ENCODE data around the gene SRCAP.
"Not testable (repeated sequence)": the region's sequence is repeated elsewhere in the genome, so short reads cannot be mapped to it uniquely, and the experiment has no call there.

The SRCAP gene

DNA sequence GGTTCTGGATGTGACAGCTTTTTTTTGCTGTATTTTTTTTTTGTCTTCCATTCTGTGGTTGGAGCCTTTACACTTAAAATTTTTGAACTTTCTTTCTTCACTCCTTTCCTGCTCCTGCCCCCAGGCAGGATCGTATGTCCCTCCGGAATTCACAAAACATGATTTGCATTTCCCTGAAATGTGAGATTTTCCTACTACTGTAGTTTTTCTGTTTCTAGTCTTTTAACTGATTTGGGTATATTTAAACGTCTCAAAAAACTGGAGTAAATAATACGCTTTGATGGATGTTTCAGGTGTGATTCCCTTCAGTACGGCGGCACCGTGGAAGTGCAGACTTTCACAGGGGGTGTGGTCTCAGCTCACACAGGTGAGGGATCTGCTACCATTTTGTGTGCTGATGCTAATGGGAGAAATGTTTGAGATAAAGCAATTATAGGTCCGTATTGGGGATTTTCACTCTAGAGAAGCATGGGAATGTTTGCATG is 686 bp downstream of the SRCAP start:
- no peak for DNase-seq

DNA sequence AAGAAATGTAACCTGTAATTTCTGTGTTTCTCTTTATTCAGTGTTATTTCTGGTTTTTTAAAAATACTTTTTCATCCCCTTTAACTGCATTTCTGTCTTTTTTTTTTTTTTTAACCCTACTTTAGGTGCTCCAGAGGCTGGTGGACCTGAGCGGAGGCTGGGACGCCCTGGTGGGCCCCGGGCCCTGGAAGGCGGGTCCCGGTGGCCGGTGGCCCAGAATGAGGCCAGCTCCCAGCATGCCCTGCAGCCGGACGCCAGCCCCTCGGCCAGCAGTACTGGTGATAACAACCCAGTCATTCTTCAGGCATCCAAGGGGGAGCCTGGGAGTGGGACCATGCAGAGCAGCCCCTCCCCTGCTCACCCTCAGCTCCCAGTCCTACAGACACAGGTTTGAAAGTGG is 1.5 kb downstream of the SRCAP start:
- no peak for DNase-seq

DNA sequence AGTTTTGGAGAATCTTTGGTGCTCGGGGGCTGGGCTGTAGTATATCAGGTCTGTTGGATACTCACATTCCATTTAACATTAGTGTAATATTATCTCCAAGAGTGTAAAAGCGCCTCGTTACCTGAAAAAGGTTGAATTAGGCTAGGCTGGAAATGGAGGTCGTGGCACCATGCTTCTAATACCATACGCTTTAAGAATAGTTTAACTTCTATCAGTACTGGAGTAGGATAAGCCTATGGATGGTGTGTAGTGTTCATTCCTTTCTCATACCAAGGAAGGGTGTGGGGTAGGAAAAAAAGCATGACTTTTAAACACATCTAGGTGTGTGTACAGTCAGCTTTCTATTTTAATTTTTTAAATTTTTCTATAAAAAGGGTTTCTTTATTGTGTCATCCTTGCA is 2.0 kb downstream of the SRCAP start:
- no peak for DNase-seq

DNA sequence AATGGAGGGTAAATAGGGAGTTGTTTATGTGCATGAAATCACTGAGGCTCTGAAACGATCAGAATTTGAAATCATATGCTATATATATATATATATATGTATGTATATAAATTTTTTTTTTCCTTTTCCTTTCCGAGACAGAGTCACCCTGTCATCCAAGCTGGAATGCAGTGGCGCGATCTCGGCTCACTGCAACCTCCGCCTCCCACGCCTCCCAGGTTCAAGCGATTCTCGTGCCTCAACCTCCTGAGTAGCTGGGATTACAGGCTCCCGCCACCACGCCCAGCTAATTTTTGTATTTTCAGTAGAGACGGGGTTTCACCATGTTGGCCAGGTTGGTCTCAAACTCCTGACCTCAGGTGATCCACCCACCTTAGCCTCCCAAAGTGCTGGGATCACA is 4.1 kb downstream of the SRCAP start:
- DNase-seq, result not testable (repeated sequence)

DNA sequence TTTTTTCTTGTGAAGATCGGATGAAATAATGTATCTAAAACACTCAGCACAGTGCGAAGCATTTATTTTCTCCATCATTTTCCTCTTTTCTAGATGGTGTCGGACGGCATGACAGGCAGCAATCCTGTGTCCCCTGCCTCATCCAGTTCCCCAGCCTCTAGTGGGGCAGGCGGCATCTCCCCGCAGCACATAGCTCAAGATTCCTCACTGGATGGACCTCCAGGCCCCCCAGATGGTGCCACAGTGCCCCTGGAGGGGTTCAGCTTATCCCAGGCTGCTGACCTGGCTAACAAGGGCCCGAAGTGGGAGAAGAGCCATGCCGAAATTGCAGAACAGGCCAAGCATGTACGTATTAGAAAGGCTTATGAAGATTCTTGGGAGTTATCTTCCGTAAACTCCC is 5.0 kb downstream of the SRCAP start:
- no peak for DNase-seq

DNA sequence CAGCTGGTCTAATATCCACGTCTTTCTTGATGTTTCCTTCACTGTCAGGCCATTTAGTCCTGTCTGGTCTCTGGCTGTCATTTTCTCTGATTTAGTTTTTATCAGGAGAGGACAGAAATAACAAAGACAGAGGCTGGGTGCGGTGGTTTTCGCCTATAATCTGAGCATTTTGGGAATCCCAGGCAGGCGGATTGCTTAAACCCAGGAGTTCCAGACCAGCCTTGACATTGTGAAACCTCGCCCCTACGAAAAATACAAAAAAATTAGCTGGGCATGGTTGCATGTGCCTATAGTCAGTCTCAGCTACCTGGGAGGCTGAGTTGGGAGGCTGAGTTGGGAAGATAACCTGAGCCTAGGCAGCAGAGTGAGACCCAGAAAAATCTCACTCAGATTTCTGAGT is 7.1 kb downstream of the SRCAP start:
- no peak for DNase-seq

DNA sequence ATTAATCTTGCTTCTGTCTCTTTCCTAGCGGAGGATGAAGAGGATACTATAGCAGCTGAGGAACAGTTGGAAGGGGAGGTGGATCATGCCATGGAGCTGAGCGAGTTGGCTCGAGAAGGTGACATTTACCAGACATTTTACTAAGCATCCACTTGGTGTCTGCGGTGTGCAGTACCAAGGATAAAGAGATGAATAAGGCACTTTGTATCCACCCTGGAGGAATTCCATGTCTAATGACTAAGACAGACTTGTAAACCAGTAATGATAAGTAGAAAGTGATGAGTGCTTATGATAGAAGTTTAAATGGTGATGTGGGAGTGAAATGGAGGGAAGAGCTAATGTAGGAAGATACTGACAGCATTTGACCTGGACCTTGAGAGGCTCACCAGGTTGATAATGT is 12.0 kb downstream of the SRCAP start:
- DNase-seq, result no peak

DNA sequence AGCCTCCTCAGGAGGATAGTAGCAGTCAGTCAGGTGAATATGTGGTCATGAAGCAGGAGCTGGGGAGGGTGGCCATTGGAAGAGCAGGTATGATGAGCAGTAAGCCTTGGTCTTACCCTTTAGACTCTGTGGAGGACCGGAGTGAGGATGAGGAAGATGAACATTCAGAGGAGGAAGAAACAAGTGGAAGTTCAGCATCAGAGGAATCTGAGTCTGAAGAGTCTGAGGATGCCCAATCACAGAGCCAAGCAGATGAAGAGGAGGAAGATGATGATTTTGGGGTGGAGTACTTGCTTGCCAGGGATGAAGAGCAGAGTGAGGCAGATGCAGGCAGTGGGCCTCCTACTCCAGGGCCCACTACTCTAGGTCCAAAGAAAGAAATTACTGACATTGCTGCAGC is 12.7 kb downstream of the SRCAP start:
- DNase-seq, result no peak

DNA sequence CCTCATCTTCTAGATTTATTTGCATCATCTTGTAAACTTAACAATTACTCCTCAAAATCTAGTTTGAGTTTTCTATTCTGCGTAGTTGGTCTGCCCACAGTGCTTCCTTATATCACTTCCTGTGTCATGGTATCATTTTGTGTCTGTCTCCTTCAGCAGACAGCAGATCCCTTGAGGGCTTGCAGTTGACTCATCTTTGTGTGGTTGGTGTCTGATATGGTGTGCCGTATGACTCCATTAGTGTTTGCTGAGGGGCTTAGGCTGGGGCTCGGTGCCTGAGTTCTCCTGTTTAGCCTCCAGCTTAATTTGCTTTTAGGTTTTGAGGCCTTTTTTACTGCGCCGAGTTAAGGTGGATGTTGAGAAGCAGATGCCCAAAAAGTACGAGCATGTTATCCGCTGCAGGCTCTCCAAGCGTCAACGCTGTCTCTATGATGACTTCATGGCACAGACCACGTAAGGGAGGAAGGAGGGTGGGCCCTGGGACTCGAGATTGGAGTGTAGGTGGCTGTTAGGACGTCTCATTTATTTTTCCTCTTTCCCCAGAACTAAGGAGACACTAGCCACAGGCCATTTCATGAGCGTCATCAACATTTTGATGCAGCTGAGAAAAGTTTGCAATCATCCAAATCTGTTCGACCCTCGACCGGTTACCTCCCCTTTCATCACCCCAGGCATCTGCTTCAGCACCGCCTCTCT is 16.9 kb downstream of the SRCAP start:
- no peak for DNase-seq

DNA sequence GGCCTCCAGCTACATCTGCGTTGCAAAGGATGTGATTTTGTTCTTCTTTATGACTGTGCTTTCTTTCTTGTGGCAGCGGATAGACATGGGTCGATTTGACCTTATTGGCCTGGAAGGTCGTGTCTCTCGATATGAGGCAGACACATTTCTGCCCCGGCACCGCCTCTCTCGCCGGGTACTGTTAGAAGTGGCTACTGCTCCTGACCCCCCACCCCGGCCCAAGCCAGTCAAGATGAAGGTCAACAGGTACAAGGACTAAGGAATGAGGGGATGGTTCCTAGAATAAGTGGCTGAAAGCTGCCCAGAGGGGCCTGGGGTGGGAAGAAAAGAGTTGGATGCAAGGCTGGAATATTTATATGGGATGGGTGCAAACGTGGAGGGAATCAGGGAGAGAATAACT is 21.1 kb downstream of the SRCAP start:
- DNase-seq, result no peak

DNA sequence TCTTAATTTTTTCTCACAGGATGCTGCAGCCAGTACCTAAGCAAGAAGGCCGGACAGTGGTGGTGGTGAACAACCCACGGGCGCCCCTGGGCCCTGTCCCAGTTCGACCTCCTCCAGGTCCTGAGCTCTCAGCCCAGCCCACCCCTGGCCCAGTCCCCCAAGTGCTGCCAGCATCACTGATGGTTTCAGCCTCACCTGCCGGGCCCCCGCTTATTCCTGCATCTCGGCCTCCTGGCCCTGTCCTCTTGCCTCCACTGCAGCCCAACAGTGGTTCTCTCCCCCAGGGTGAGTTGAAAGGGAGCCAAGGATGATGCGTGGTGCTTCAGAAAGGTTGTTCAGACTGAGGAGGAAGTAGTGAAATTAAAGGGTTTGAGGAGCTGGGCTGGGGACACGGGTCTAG is 21.7 kb downstream of the SRCAP start:
- no peak for DNase-seq

DNA sequence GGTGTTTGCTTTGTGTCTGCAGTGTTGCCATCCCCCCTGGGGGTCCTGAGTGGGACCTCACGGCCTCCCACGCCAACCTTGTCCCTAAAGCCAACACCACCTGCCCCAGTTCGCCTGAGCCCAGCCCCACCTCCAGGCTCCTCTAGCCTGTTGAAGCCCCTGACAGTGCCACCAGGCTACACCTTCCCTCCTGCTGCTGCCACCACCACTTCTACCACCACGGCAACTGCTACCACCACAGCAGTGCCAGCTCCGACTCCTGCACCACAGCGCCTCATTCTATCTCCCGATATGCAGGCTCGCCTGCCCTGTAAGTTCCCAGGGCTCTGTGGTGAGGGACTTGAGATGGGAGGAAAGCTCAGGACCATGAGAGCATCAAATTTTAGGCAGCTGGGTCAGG is 22.2 kb downstream of the SRCAP start:
- no peak for DNase-seq

DNA sequence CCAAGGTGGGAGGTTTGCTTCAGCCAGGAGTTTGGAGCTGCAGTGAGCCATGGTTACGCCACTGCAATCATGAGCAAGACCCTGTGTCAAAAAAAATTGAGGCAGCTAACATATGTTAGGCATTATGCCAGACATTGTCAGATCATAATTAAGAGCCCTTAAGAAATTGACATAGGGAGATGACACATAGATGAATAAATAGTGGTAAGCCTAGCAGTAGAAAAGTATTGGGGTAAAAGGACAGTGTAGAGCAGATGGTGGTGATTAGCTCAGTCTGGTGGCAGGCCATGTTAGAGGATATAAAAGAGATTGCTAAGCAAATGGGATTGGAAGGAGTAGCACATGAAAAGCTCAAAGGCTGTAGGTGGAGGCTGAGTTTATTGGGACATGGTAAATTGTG is 22.6 kb downstream of the SRCAP start:
- DNase-seq, result no peak

DNA sequence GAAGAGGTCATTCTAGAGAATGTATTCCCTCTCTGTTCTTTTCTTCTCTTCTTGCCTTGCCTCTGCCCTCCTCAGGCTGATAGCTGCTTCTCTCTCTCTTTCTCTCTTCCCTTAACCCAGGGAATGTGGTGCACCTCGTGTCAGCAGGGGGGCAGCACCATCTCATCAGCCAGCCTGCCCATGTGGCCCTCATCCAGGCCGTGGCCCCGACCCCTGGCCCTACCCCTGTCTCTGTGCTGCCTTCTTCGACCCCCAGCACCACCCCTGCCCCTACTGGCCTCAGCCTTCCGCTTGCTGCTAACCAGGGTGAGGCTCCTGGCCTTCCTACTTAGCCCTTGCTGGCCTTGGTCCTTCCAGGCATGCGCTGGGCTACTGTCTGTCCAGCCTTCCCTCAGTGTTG is 23.5 kb downstream of the SRCAP start:
- no peak for DNase-seq

DNA sequence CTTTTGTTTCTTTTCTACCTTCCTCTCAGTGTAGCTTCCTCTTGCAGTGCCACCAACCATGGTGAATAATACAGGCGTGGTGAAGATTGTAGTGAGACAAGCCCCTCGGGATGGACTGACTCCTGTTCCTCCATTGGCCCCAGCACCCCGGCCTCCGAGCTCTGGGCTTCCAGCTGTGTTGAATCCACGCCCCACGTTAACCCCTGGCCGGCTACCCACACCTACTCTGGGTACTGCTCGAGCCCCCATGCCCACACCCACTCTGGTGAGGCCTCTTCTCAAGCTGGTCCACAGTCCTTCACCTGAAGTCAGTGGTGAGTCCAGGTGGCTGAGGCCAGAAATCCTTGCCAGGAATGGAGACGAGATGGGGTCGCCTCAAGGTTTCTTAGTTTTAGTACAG is 23.9 kb downstream of the SRCAP start:
- no peak for DNase-seq

DNA sequence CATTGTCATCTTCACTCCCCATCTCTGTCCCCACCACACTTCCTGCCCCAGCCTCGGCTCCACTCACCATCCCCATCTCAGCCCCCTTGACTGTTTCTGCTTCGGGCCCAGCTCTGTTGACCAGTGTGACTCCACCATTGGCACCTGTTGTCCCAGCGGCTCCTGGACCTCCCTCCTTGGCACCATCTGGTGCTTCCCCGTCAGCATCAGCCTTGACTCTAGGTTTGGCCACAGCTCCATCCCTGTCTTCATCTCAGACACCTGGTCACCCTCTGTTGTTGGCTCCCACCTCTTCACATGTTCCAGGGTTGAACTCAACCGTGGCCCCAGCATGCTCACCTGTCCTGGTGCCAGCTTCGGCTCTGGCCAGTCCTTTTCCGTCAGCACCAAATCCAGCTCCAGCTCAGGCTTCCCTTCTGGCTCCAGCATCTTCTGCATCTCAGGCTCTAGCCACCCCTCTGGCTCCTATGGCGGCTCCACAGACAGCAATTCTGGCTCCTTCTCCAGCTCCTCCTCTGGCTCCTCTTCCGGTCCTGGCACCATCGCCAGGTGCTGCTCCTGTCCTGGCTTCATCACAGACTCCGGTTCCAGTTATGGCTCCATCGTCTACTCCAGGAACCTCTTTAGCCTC is 24.9 kb downstream of the SRCAP start:
- DNase-seq, result no peak

DNA sequence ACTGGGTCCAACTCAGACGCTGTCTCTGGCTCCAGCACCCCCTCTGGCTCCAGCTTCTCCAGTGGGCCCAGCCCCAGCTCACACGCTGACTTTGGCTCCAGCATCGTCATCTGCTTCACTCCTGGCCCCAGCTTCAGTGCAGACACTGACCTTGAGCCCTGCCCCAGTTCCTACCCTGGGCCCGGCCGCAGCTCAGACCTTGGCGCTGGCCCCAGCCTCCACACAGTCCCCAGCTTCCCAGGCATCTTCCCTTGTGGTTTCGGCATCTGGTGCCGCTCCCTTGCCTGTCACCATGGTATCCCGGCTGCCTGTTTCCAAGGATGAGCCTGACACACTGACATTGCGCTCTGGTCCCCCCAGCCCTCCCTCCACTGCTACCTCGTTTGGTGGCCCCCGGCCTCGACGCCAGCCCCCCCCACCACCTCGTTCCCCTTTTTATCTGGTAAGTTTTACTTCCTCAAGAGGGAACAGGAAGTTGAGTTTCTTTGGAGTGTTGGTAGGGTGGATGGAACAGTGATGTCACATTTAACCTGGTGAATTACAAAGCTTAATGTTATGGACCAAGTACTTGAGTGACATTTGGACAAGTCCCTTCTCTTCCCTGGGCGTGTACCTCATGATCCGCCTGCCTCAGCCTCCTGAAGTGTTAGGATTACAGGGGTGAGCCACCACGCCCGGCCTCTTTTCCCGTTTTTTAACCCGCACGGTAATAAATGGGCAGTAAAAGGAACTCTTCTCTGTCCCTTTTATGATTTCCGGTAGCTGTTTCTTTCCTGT is 25.9 kb downstream of the SRCAP start:
- DNase-seq, result no peak

DNA sequence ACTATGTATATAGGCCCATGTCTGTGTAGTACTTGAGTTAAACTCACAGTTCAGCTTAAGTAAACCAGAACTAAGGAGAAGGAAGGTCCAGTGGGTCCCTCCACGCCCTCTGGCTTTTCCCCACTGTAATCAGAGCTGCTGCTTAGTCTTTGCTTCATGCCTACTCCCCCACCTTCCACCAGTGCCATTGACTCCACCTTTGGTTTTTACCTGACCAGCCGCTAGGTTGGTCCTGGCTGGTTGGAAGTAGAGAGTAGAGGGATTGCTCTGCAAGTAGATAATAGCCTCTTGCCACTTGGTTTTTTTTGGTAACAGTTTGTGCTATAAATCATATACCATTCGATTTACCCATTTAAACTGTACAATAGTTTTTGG is 26.4 kb downstream of the SRCAP start:
- DNase-seq, result no peak

DNA sequence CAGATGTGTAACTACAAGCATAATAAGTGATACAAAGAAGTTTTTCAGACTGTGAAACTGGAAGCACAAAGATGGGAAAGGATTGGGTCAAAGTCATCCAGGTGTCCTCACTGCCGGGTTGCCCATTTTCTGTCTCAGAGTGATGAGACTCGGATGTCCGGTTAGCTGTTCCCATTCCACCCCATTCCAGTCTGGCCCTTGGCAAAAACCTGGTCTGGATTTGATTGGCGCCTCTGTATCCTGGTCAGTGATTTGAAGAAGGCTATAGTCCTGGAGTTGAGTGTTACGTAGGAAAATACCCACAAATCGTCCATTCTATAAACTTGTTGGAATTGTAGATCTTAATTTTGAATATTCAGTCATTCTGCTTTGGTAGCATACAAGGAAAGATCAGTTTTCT is 29.4 kb downstream of the SRCAP start:
- no peak for DNase-seq

DNA sequence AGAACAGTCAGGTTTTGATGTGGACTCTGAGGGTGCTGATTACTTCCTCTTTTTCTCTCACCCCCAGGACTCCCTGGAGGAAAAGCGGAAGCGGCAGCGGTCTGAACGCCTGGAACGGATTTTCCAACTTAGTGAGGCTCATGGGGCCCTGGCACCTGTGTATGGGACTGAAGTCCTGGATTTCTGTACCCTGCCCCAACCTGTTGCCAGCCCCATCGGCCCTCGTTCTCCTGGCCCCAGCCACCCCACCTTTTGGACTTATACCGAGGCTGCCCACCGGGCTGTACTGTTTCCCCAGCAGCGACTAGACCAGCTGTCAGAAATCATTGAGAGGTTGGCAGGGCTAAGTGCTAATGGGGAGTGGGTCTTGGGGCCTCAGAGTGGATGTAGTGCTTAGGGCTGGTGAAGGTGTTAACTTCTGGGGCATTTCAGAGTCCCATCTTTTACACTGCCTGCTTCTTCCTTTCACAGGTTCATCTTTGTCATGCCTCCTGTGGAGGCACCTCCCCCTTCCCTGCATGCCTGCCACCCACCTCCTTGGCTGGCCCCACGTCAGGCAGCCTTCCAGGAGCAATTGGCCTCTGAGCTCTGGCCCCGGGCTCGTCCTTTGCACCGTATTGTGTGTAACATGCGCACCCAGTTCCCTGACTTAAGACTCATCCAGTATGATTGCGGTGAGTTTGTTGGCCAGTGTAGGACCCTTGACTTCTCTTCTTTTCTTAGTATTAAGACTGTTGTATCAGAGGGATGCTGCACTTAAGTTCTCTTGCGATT is 30.1 kb downstream of the SRCAP start:
- DNase-seq, result no peak

DNA sequence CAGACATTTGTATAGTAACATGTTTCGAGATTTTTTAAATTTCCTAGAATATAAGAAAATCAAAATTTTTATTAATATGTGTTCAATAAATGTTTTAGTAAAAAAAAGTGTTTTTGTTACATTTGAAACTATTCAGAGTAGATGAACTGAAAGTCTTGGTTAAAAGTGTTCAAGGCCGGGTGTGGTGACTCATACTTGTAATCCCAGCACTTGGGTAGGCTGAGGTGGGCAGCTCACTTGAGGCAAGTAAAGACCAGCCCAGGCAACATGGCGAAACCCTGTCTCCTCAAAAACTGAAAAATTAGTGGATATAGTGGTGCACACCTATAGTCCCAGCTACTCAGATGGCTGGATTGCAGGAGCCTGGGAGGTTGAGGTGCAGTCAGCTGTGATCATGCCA is 32.4 kb downstream of the SRCAP start:
- DNase-seq, result no peak

DNA sequence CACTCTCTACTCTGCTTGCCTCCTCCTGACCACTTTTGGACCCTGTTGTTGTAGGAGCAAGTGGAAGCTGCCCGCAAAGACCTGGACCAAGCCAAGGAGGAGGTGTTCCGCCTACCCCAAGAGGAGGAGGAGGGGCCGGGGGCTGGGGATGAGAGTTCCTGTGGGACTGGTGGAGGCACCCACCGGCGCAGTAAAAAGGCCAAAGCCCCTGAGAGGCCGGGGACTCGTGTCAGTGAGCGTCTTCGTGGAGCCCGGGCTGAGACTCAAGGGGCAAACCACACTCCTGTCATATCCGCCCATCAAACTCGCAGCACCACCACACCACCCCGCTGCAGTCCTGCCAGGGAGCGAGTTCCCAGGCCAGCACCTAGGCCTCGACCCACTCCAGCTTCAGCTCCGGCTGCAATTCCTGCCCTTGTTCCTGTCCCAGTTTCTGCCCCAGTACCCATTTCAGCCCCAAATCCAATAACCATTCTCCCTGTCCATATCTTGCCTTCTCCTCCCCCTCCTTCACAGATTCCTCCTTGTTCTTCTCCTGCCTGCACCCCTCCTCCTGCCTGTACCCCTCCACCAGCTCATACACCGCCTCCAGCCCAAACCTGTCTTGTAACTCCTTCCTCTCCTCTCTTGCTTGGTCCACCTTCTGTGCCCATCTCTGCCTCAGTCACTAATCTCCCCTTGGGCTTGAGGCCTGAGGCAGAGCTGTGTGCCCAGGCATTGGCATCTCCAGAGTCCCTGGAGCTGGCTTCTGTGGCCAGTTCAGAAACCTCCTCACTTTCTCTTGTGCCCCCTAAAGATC is 38.2 kb downstream of the SRCAP start:
- no peak for DNase-seq
